Stimulated activated naive CD8-positive, alpha-beta T cell treated with anti-CD3 and anti-CD28 coated beads, Interleukin-15, Interleukin-2, amounts not matched to agents 100 ng/mL and 50 ng/mL, for 24 hours (primary cell): ENCODE data around the gene ABCB9.

ENCODE experiments used
- H3K27ac Mint-ChIP-seq: one replicate; pipeline ENCODE4 v1.8.0; 2021; ENCODE audit warnings: mild to moderate bottlenecking, mixed read lengths
- H3K27me3 Mint-ChIP-seq: one replicate; pipeline ENCODE4 v1.8.0; 2021; ENCODE audit warnings: mixed read lengths
- H3K36me3 Mint-ChIP-seq: one replicate; pipeline ENCODE4 v1.8.0; 2021; ENCODE audit warnings: low read depth, mixed read lengths
- H3K4me1 Mint-ChIP-seq: one replicate; pipeline ENCODE4 v1.8.0; 2021; ENCODE audit warnings: low read depth, mixed read lengths
- H3K4me3 Mint-ChIP-seq: one replicate; pipeline ENCODE4 v1.8.0; 2021; ENCODE audit warnings: mild to moderate bottlenecking, mixed read lengths
- H3K9me3 Mint-ChIP-seq: one replicate; pipeline ENCODE4 v1.8.0; 2021; ENCODE audit warnings: mixed read lengths

Gene ABCB9

DNA sequence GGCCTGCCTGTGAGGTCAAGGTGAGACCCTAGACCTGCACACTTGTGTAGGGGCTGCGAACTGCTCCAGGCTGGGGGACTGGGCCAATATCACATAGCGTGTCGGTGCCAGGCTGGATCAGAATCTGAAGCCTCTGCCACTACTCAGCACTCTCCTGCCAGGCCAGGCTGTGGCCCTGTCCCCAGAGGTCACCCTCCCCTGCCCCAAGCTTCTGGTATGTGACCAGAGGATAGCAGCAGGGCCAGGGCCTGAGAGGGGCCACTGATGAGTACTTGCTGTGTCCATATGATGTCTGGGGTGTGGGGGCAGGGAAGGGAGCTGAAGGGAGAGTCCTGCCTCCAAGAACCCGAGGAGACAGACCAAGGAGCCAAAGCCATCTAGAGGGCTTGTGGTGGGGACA, 32.1 kb upstream of the ABCB9 start:
- H3K27me3 Mint-ChIP-seq = no peaks in the 10 kb centered on the region
- H3K27ac Mint-ChIP-seq = no peak overlapping the region
- no peaks in the 10 kb centered on the region for H3K36me3 Mint-ChIP-seq
- H3K9me3 Mint-ChIP-seq = no peaks in the 10 kb centered on the region
- H3K4me3 Mint-ChIP-seq = no peak overlapping the region
- H3K4me1 Mint-ChIP-seq = peaks cover 4% of the 10 kb centered on the region

GRCh38 chr12:122997343-122998250, 31.3 kb upstream of the ABCB9 start:
- Mint-ChIP-seq H3K4me1 (peaks cover 8% of the 10 kb centered on the region), H3K9me3 (no peaks in the 10 kb centered on the region), H3K4me3 (no peak overlapping the region), H3K27me3 (no peaks in the 10 kb centered on the region), H3K27ac (no peak overlapping the region), H3K36me3 (no peaks in the 10 kb centered on the region)

GRCh38 chr12:122996621-122997342, 30.5 kb upstream of the ABCB9 start:
- Mint-ChIP-seq H3K9me3 (no peaks in the 10 kb centered on the region), H3K27me3 (no peaks in the 10 kb centered on the region), H3K36me3 (no peaks in the 10 kb centered on the region), H3K4me1 (peaks cover 8% of the 10 kb centered on the region), H3K4me3 (no peak overlapping the region), H3K27ac (no peak overlapping the region)

- H3K36me3 Mint-ChIP-seq = no peaks in the 10 kb centered on the region
- H3K27ac Mint-ChIP-seq = no peak overlapping the region
- H3K4me1 Mint-ChIP-seq = peaks cover 8% of the 10 kb centered on the region
- H3K27me3 Mint-ChIP-seq = no peaks in the 10 kb centered on the region
- H3K4me3 Mint-ChIP-seq = no peak overlapping the region
- H3K9me3 Mint-ChIP-seq = no peaks in the 10 kb centered on the region
Observed at GRCh38 chr12:122996188-122996601, 29.9 kb upstream of the ABCB9 start.

DNA sequence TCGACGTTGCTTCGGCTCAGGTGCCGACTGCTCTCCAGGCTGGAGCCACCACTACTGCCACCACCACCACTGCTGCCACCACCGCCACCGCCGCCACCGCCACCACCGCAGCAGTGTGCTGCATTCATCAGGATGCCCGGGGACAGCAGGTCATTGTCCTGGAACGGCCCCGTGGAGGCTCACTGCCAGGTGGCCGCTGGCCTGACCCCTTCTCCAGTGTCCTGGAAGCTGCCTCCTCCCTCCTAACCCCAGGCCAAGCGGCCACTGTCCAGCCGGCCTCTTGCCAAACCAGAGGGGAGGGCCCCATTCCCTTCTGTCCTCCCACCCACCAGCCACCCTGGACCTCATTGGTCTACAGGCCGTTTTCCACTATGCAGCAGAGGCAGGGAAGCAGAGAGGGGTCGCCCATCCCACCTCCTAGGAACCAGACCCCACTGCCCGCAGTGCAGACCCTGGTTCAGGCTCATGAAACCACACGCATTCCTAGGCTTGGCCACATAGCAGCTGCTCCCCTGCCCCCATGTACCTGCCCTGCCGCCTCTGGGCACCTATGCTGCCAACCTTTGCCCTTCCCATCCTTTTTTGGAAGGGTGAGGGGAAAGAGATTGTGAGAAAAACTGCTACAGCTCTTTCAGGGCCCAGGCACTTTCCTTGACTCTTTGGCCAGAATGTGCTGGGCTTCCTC, 29.4 kb upstream of the ABCB9 start:
- no peaks in the 10 kb centered on the region for H3K36me3 Mint-ChIP-seq
- no peak overlapping the region for H3K27ac Mint-ChIP-seq
- no peaks in the 10 kb centered on the region for H3K9me3 Mint-ChIP-seq
- H3K4me3 Mint-ChIP-seq = no peak overlapping the region
- H3K4me1 Mint-ChIP-seq = peaks cover 8% of the 10 kb centered on the region
- H3K27me3 Mint-ChIP-seq = no peaks in the 10 kb centered on the region

DNA sequence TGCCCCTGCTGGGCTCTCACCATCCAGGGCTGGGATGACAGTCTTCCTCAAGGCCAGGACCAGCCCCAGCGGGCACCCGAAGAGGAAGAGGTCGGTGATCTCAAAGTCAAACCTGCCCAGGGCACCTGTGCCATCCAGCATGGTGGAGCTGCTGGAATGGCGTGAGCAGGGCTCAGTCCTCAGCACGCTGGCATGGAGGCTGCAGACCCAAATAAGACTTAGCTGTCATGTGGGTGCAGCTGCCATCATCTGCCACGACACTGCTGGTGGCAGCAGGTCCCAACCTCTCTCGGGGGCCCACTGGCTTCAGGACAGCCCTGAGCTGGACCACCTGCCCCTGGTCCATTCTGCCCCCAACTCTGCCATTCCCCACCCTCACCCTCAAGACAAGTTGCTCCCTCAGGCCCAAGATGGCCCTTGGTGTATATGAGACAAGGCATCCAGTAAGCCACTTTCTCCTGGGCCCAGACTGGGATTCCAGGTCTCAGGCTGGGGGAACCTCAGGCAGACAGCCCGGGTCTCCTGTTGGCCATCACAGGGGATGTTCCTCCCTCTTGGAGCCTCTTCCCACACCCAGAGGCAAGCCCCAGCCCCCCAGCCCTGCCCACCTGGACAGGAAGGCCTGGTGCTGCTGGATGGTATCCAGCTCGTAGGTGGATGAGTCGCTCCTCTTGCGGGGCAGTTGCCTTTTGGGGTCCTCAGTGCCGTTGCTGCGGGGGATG, 28.7 kb upstream of the ABCB9 start:
- Mint-ChIP-seq H3K4me1 (peaks cover 8% of the 10 kb centered on the region), H3K27me3 (no peaks in the 10 kb centered on the region), H3K36me3 (no peaks in the 10 kb centered on the region), H3K4me3 (no peak overlapping the region), H3K27ac (no peak overlapping the region), H3K9me3 (no peaks in the 10 kb centered on the region)

GRCh38 chr12:122994140-122994675, 27.9 kb upstream of the ABCB9 start:
- Mint-ChIP-seq H3K4me1 (peaks cover 8% of the 10 kb centered on the region), H3K27ac (no peak overlapping the region), H3K4me3 (no peak overlapping the region), H3K27me3 (no peaks in the 10 kb centered on the region), H3K36me3 (no peaks in the 10 kb centered on the region), H3K9me3 (no peaks in the 10 kb centered on the region)

DNA sequence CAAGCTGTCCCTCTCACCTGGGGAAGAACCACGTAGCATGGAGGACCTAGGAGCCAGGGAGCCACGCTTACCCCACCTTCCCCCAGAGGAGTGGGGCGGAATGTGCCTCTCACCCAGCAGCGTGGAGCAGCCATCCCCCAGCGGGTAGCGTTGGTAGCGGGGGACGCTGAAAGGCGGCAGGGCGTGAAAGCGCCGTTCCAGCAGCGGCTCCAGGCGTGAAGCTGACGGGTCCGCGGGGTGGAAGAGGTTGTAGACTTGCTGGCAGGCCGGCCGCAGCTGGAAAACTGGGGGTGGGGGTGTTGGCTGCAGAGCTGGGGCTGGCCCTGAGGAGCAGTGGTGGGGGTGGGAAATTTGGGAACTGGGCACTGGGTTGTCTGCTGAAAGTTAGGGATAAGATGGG, 26.1 kb upstream of the ABCB9 start:
- peaks cover 8% of the 10 kb centered on the region for H3K4me1 Mint-ChIP-seq
- H3K4me3 Mint-ChIP-seq = no peak overlapping the region
- no peaks in the 10 kb centered on the region for H3K9me3 Mint-ChIP-seq
- no peak overlapping the region for H3K27ac Mint-ChIP-seq
- no peaks in the 10 kb centered on the region for H3K27me3 Mint-ChIP-seq
- H3K36me3 Mint-ChIP-seq = no peaks in the 10 kb centered on the region

- H3K4me1 Mint-ChIP-seq = peaks cover 8% of the 10 kb centered on the region
- H3K27me3 Mint-ChIP-seq = no peaks in the 10 kb centered on the region
- no peaks in the 10 kb centered on the region for H3K9me3 Mint-ChIP-seq
- no peak overlapping the region for H3K4me3 Mint-ChIP-seq
- H3K36me3 Mint-ChIP-seq = no peaks in the 10 kb centered on the region
- H3K27ac Mint-ChIP-seq = no peak overlapping the region
Observed at GRCh38 chr12:122991623-122992275, 25.5 kb upstream of the ABCB9 start.

DNA sequence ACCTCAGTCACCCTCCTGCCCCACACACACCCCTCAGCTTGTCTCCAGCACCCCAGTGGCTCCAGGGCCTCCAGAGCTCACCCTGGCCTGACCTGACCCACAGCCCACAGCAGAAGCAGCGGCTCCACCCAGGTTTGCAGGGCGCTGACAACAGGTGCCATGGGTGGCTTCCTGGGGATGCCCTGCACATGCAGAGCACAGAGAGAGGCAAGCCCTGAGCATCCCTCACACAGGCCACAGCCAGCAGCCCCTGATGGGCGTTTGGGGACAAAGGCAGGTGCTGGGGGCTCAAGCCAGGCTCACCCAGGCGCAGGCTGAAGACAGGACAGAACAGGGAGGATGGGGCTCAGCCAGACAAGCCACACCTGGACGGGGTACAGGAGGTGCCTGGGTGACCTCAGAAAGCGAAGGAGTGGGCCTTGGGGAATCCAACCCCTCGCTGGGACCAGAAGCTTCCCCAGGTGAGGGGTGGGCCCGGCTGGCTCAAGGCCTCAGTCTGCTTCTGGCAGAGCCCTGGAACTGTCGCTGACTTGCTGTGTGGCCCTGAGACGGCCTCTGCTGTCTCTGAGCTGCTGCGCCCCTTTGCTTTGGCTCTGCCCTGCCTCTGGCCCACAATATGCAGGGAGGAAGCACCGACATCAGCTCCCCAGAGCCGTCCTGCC, 24.8 kb upstream of the ABCB9 start:
- Mint-ChIP-seq H3K27ac (no peak overlapping the region), H3K4me3 (no peak overlapping the region), H3K4me1 (peaks cover 8% of the 10 kb centered on the region), H3K36me3 (no peaks in the 10 kb centered on the region), H3K9me3 (no peaks in the 10 kb centered on the region), H3K27me3 (no peaks in the 10 kb centered on the region)

DNA sequence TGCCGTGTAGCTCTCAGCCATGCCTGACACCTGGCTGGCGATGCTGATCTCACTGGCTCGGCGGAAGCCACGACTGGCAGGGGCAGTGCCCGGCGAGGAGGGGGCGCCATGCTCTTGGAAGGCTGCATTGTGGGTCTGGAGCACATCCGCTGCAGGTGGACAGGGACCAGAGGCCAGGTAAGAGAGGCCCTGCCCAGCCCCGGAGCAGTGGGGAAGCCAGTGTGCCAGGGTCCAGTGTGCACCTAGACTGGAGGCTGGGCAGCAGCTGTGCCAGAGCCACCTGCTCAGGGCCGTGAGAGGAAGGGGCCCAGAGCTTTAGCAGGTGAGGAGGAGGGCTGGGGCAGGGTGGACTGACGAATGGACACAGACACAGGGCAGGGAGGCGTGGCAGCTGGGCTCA, 24.3 kb upstream of the ABCB9 start:
- H3K27me3 Mint-ChIP-seq = no peaks in the 10 kb centered on the region
- H3K36me3 Mint-ChIP-seq = no peaks in the 10 kb centered on the region
- H3K9me3 Mint-ChIP-seq = no peaks in the 10 kb centered on the region
- H3K4me3 Mint-ChIP-seq = no peak overlapping the region
- H3K27ac Mint-ChIP-seq = no peak overlapping the region
- peaks cover 8% of the 10 kb centered on the region for H3K4me1 Mint-ChIP-seq

DNA sequence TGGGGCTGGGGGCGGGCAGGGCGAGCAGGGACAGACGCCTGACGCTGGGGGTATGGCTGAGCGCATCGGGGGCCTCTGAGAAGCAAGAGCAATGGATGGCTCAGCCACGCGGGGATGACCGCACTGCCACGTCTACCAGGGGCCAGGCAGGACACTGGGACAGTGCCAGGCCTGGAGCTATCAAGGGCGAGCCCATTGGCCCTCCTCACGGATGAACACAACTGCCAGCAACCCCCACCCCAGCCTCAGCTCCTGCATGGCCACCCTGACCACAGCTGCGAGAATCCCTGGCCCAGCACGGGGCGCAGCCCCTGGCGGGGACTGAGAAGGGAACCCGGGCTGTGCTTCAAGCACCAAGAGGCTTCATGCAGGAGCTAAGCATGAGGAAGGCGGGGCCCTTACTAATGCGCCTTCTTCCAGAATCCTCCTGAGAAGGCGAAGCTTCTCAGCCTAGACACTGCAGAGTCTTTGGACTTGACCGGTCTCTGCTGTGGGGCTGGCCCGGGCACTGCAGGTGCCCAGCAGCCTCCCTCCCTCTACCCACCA, 23.7 kb upstream of the ABCB9 start:
- H3K27me3 Mint-ChIP-seq = no peaks in the 10 kb centered on the region
- H3K27ac Mint-ChIP-seq = no peak overlapping the region
- H3K4me3 Mint-ChIP-seq = no peak overlapping the region
- H3K9me3 Mint-ChIP-seq = no peaks in the 10 kb centered on the region
- H3K36me3 Mint-ChIP-seq = peaks cover 1% of the 10 kb centered on the region
- H3K4me1 Mint-ChIP-seq = peaks cover 11% of the 10 kb centered on the region

- no peak overlapping the region for H3K4me3 Mint-ChIP-seq
- no peak overlapping the region for H3K27ac Mint-ChIP-seq
Observed at GRCh38 chr12:122989225-122989839, 23.1 kb upstream of the ABCB9 start.

More at GRCh38 chr12:122989225-122989839, 23.1 kb upstream of the ABCB9 start:
- H3K4me1 Mint-ChIP-seq = peaks cover 17% of the 10 kb centered on the region
- H3K27me3 Mint-ChIP-seq = no peaks in the 10 kb centered on the region
- H3K36me3 Mint-ChIP-seq = peaks cover 3% of the 10 kb centered on the region
- H3K9me3 Mint-ChIP-seq = no peaks in the 10 kb centered on the region
